ENCODE data around the gene ATL2.
A peak's percentile ranks its signal among the peaks of the same experiment; 100 is the strongest.

The ATL2 gene

GRCh38 chr2:38265461-38265860 lies 111.6 kb downstream of the ATL2 start:
- Histone ChIP-seq H3K27ac (ENCODE audit: extremely low read depth, low read depth, low read length) (peak overlapping the region; percentile 63), H3K4me1 (ENCODE audit: control insufficient read depth, insufficient read depth, low read length) (peaks cover 10% of the 10 kb centered on the region), H3K36me3 (ENCODE audit: control insufficient read depth in 2 of 2, insufficient read depth in 1 of 2, low read length in 2 of 2) (no peaks in the 10 kb centered on the region), H3K4me3 (ENCODE audit: low read depth, low read length) (no peak overlapping the region), H3K9me3 (ENCODE audit: control insufficient read depth, insufficient read depth, low read depth, low read length) (no peaks in the 10 kb centered on the region)
- POLR2A ChIA-PET: no interaction called here
- CTCF ChIA-PET: interaction anchor here (0.6 to 2.0 kb wide), 8 partner anchors 9 to 569 kb away, joined by 3 to 8 read pairs (median 3); no protein-coding TSS in a partner anchor
- no peak for TF ChIP-seq ZNF639 (tag by site-specific recombination; IDR thresholded peaks at IDR 0.05)
- TF ChIP-seq, protein P1, sequence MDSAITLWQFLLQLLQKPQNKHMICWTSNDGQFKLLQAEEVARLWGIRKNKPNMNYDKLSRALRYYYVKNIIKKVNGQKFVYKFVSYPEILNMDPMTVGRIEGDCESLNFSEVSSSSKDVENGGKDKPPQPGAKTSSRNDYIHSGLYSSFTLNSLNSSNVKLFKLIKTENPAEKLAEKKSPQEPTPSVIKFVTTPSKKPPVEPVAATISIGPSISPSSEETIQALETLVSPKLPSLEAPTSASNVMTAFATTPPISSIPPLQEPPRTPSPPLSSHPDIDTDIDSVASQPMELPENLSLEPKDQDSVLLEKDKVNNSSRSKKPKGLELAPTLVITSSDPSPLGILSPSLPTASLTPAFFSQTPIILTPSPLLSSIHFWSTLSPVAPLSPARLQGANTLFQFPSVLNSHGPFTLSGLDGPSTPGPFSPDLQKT (IDR thresholded peaks at IDR 0.05; ENCODE audit: borderline replicate concordance, low read depth, low read length): no peak
- TF ChIP-seq, protein P2, sequence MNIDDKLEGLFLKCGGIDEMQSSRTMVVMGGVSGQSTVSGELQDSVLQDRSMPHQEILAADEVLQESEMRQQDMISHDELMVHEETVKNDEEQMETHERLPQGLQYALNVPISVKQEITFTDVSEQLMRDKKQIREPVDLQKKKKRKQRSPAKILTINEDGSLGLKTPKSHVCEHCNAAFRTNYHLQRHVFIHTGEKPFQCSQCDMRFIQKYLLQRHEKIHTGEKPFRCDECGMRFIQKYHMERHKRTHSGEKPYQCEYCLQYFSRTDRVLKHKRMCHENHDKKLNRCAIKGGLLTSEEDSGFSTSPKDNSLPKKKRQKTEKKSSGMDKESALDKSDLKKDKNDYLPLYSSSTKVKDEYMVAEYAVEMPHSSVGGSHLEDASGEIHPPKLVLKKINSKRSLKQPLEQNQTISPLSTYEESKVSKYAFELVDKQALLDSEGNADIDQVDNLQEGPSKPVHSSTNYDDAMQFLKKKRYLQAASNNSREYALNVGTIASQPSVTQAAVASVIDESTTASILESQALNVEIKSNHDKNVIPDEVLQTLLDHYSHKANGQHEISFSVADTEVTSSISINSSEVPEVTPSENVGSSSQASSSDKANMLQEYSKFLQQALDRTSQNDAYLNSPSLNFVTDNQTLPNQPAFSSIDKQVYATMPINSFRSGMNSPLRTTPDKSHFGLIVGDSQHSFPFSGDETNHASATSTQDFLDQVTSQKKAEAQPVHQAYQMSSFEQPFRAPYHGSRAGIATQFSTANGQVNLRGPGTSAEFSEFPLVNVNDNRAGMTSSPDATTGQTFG (tag by site-specific recombination; IDR thresholded peaks at IDR 0.05; ENCODE audit: borderline replicate concordance): no peak
- TF ChIP-seq HOXD13 (CRISPR knock-in tag; IDR thresholded peaks at IDR 0.05; ENCODE audit: borderline replicate concordance): no peak
- no peak for TF ChIP-seq ZNF701 (tag by site-specific recombination; IDR thresholded peaks at IDR 0.05)
- TF ChIP-seq ZIC2 (tag by site-specific recombination; IDR thresholded peaks at IDR 0.05): no peak
- TF ChIP-seq ZNF280D (tag by site-specific recombination; IDR thresholded peaks at IDR 0.05): no peak
- no peak for TF ChIP-seq ZNF707 (tag by site-specific recombination; IDR thresholded peaks at IDR 0.05)
- no peak for TF ChIP-seq ZNF112 (tag by site-specific recombination; IDR thresholded peaks at IDR 0.05)
- TF ChIP-seq WT1 (tag by site-specific recombination; IDR thresholded peaks at IDR 0.05): no peak
- TF ChIP-seq GLI2 (tag by site-specific recombination; IDR thresholded peaks at IDR 0.05; ENCODE audit: borderline replicate concordance, low read depth): no peak
- TF ChIP-seq ZBTB48 (tag by site-specific recombination; IDR thresholded peaks at IDR 0.05): no peak
- TF ChIP-seq, protein P3, sequence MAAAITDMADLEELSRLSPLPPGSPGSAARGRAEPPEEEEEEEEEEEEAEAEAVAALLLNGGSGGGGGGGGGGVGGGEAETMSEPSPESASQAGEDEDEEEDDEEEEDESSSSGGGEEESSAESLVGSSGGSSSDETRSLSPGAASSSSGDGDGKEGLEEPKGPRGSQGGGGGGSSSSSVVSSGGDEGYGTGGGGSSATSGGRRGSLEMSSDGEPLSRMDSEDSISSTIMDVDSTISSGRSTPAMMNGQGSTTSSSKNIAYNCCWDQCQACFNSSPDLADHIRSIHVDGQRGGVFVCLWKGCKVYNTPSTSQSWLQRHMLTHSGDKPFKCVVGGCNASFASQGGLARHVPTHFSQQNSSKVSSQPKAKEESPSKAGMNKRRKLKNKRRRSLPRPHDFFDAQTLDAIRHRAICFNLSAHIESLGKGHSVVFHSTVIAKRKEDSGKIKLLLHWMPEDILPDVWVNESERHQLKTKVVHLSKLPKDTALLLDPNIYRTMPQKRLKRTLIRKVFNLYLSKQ (tag by site-specific recombination; IDR thresholded peaks at IDR 0.05; ENCODE audit: borderline replicate concordance): no peak
- no peak for TF ChIP-seq TCF7L2 (IDR thresholded peaks at IDR 0.05; ENCODE audit: borderline replicate concordance, low read depth, low read length)
- no peak for TF ChIP-seq ZNF488 (tag by site-specific recombination; IDR thresholded peaks at IDR 0.05)
- no peak for TF ChIP-seq GLIS1 (tag by site-specific recombination; IDR thresholded peaks at IDR 0.05)
- TF ChIP-seq ZNF121 (tag by site-specific recombination; IDR thresholded peaks at IDR 0.05): no peak
- no peak for TF ChIP-seq HOXA7 (CRISPR knock-in tag; IDR thresholded peaks at IDR 0.05; ENCODE audit: borderline replicate concordance)
- no peak for TF ChIP-seq ZBTB8A (tag by site-specific recombination; IDR thresholded peaks at IDR 0.05)
- no peak for TF ChIP-seq ZNF423 (tag by site-specific recombination; IDR thresholded peaks at IDR 0.05)

All from HEK293 (cell line).